GM23338 (cell line): ENCODE results near the gene FAP. TPM values are rescaled to one million over a fixed set of nuclear protein-coding genes. Genes with fewer than 3 reads are reported as not detected.

Experiments used
- ATAC-seq: fragments of 200-7000 bp; cut with Tn5 transposase; 3 replicates; pipeline ENCODE4 v1.9.1; 2020
- DNase-seq: peaks from one replicate; pipeline ENCODE4 v3.0.0-alpha.2; 2015; ENCODE audit warnings: low spot score
- H2AFZ ChIP-seq: fragments of 200-600 bp; sonication (generic); 2 replicates; pipeline ENCODE4 v1.8.0; 2016; ENCODE audit warnings: antibody characterized with exemption, mild to moderate bottlenecking, moderate library complexity
- H3F3A ChIP-seq: fragments of 200-600 bp; sonication (generic); replicated peaks from 2 replicates; pipeline ENCODE4 v1.8.0; 2017; ENCODE audit warnings: antibody characterized with exemption, mixed run types, low read depth
- H3K27ac ChIP-seq: fragments of 200-600 bp; sonication (generic); 2 replicates; pipeline ENCODE4 v1.6.1; 2016; ENCODE audit warnings: low read depth
- H3K27me3 ChIP-seq: fragments of 200-600 bp; sonication (generic); 2 replicates; pipeline ENCODE4 v1.8.0; 2016; ENCODE audit warnings: mild to moderate bottlenecking, mixed run types, moderate library complexity; ENCODE audit not compliant: insufficient read depth
- H3K36me3 ChIP-seq: fragments of 200-600 bp; sonication (generic); 2 replicates; pipeline ENCODE4 v1.8.0; 2016; ENCODE audit warnings: mild to moderate bottlenecking; ENCODE audit not compliant: insufficient read depth
- H3K4me1 ChIP-seq: fragments of 200-600 bp; sonication (generic); 2 replicates; pipeline ENCODE4 v1.8.0; 2016; ENCODE audit warnings: mild to moderate bottlenecking, moderate library complexity; ENCODE audit not compliant: insufficient read depth
- H3K4me2 ChIP-seq: fragments of 200-600 bp; sonication (generic); 2 replicates; pipeline ENCODE4 v1.7.1; 2017; ENCODE audit warnings: mixed run types
- H3K4me3 ChIP-seq: fragments of 200-600 bp; sonication (generic); 2 replicates; pipeline ENCODE4 v1.6.1; 2016; ENCODE audit warnings: mixed run types
- H3K79me2 ChIP-seq: fragments of 200-600 bp; sonication (generic); replicated peaks from 2 replicates; pipeline ENCODE4 v1.8.0; 2017; ENCODE audit warnings: mild to moderate bottlenecking; ENCODE audit not compliant: insufficient read depth
- H3K9me2 ChIP-seq: fragments of 200-600 bp; sonication (generic); 2 replicates; pipeline ENCODE4 v1.8.0; 2017; ENCODE audit not compliant: insufficient read depth
- H4K20me1 ChIP-seq: fragments of 200-600 bp; sonication (generic); replicated peaks from 2 replicates; pipeline ENCODE4 v1.8.0; 2017; ENCODE audit warnings: mild to moderate bottlenecking; ENCODE audit not compliant: insufficient read depth
- H3K27ac Mint-ChIP-seq: 2 replicates; pipeline ENCODE4 v1.8.0; 2020; ENCODE audit warnings: inconsistent platforms, mild to moderate bottlenecking, moderate library complexity, mixed read lengths
- H3K27me3 Mint-ChIP-seq: 3 replicates; pipeline ENCODE4 v1.8.0; 2022; ENCODE audit warnings: low read depth, mild to moderate bottlenecking, moderate library complexity, mixed read lengths, inconsistent platforms; ENCODE audit not compliant: insufficient read depth, poor library complexity
- H3K36me3 Mint-ChIP-seq: 3 replicates; pipeline ENCODE4 v1.8.0; 2021; ENCODE audit warnings: low read depth, mild to moderate bottlenecking, inconsistent platforms, moderate library complexity, mixed read lengths
- H3K4me1 Mint-ChIP-seq: 3 replicates; pipeline ENCODE4 v1.8.0; 2020; ENCODE audit warnings: mild to moderate bottlenecking, inconsistent platforms, mixed read lengths
- H3K4me3 Mint-ChIP-seq: 3 replicates; pipeline ENCODE4 v1.8.0; 2021; ENCODE audit warnings: moderate library complexity, mild to moderate bottlenecking, inconsistent platforms, mixed read lengths
- H3K9me3 Mint-ChIP-seq: 3 replicates; pipeline ENCODE4 v1.8.0; 2020; ENCODE audit warnings: moderate library complexity, mild to moderate bottlenecking, inconsistent platforms, mixed read lengths
- polyA plus RNA-seq: library from polyadenylated mRNA; unstranded; fragments of >200 nt; fragmentation: Nextera tagmentation; extraction: Ambion mirVana; gene quantifications from 2 replicates; pipeline ENCODE4 v1.2.1, GENCODE V29; 2016
- total RNA-seq: library from RNA; depleted of rRNA; stranded (reverse); fragments of >200 nt; shearing (Covaris generic); gene quantifications from 2 replicates; pipeline ENCODE4 v1.2.3, GENCODE V29; 2014; rRNA removed
- TF ChIP-seq, protein P1 (sequence below): IDR thresholded peaks from 2 replicates; pipeline ENCODE4 v1.6.1; 2016; ENCODE audit warnings: antibody characterized with exemption
- TF ChIP-seq, protein P2 (sequence below), 2 experiments: fragments of 200-600 bp in 1 of 2; sonication (generic) in 1 of 2; conservative IDR thresholded peaks; 2 replicates each; pipeline versions ENCODE4 v1.5.1 to v1.6.1; 2016 to 2017; ENCODE audit warnings: antibody characterized with exemption in 2 of 2, low read depth in 2 of 2, mild to moderate bottlenecking in 2 of 2, moderate library complexity in 1 of 2

The FAP gene
- total and polyA plus RNA-seq, 2 experiments from 2014 or later, result not detected

DNA sequence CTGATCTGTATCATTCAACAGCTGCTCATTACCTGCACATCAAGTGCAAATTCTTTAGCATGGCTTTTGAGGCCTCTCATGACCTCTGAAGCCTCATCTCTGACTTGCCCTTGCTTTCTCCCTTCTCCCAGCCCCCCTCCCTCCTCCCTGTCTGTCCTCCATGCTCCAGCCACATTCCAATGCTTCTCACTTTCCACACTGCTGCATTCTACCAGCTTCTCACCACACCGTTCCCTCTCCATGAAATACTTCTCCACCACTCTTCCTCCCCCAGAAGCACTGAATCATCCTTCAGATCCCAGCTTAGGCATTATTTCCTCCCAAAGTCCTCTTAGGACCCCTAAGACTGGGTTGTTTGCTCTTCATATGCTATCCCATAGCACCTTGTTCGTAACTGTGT lies 118.1 kb downstream of the FAP start:
- DNase-seq (peak; percentile 15), ATAC-seq (no peak)
- Histone ChIP-seq H3K27ac (no peak overlapping the region), H4K20me1 (no peaks in the 10 kb centered on the region), H2AFZ (peak overlapping the region; percentile 82), H3K9me2 (no peaks in the 10 kb centered on the region), H3K4me2 (no peak overlapping the region), H3K36me3 (no peaks in the 10 kb centered on the region), H3K4me3 (no peak overlapping the region), H3K4me1 (no peaks in the 10 kb centered on the region), H3F3A (no peaks in the 10 kb centered on the region), H3K79me2 (no peaks in the 10 kb centered on the region), H3K27me3 (no peaks in the 10 kb centered on the region)
- peaks cover 5% of the 10 kb centered on the region; the same call in 2 of the 3 replicates for H3K4me1 Mint-ChIP-seq
- TF ChIP-seq, protein P1, sequence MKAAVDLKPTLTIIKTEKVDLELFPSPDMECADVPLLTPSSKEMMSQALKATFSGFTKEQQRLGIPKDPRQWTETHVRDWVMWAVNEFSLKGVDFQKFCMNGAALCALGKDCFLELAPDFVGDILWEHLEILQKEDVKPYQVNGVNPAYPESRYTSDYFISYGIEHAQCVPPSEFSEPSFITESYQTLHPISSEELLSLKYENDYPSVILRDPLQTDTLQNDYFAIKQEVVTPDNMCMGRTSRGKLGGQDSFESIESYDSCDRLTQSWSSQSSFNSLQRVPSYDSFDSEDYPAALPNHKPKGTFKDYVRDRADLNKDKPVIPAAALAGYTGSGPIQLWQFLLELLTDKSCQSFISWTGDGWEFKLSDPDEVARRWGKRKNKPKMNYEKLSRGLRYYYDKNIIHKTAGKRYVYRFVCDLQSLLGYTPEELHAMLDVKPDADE, result no peak
- H3K9me3 Mint-ChIP-seq, result no peaks in the 10 kb centered on the region
- no peak overlapping the region for H3K4me3 Mint-ChIP-seq
- no peaks in the 10 kb centered on the region for H3K27me3 Mint-ChIP-seq
- no peaks in the 10 kb centered on the region for H3K36me3 Mint-ChIP-seq
- H3K27ac Mint-ChIP-seq, result no peak overlapping the region

DNA sequence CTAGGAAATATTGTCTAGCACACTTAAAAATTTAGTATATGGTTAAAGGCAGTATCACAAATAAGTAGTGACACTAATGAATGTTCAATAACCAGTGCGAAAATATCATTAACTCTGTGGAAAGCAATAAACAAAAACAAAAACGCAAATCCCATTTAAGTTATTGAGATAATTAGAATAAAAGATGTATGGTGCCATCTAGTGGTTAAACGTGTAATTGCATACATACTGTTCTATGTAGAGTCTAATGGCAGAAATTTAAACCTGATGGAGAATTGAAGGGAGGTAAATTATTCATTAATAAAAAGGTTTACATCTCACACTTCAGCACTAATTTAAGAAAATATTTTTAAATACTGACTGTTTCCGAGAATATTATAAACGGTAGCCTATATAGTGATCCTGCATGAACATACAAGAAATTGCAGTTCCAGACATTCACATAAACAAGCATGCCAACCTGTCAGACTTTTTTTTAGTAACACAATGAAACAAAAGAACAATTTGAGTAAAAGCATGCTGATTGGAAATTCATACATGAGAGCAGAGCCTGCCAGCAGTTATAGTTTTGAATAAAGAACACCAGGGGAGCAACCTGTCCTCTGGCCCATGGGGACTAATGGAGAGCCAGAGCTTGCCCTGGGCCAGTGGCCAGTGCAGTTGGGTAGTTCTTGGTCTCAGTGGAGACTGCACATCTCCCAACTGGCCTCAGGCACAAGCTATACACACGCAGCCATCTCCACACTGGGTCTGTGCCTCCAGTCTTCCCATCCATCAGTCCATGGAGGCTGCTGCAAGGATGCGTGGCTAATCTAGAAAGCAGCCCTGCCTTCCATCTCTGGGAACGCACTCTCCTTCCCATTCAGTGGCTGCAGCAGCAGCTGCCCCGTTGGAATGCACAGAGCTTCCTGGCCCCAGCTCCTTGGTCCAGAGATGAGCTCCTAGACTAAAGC lies 119.2 kb downstream of the FAP start:
- no peaks in the 10 kb centered on the region for H3K27me3 Mint-ChIP-seq
- peak; percentile 46; the same call in 2 of the 3 replicates for ATAC-seq
- no peak overlapping the region for H3K27ac Mint-ChIP-seq
- no peaks in the 10 kb centered on the region for H3K27me3 ChIP-seq
- H3K36me3 Mint-ChIP-seq, result no peaks in the 10 kb centered on the region
- TF ChIP-seq, protein P1, result no peak
- TF ChIP-seq, protein P2, sequence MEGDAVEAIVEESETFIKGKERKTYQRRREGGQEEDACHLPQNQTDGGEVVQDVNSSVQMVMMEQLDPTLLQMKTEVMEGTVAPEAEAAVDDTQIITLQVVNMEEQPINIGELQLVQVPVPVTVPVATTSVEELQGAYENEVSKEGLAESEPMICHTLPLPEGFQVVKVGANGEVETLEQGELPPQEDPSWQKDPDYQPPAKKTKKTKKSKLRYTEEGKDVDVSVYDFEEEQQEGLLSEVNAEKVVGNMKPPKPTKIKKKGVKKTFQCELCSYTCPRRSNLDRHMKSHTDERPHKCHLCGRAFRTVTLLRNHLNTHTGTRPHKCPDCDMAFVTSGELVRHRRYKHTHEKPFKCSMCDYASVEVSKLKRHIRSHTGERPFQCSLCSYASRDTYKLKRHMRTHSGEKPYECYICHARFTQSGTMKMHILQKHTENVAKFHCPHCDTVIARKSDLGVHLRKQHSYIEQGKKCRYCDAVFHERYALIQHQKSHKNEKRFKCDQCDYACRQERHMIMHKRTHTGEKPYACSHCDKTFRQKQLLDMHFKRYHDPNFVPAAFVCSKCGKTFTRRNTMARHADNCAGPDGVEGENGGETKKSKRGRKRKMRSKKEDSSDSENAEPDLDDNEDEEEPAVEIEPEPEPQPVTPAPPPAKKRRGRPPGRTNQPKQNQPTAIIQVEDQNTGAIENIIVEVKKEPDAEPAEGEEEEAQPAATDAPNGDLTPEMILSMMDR (conservative IDR thresholded peaks at IDR 0.05; ENCODE audit: low read depth in 2 of 2), result peak in 1 of 2 experiments; percentile 93
- H3K4me1 Mint-ChIP-seq, result peaks cover 5% of the 10 kb centered on the region; the same call in 2 of the 3 replicates
- no peaks in the 10 kb centered on the region for H3K36me3 ChIP-seq
- H3K4me3 Mint-ChIP-seq, result no peak overlapping the region
- H2AFZ ChIP-seq, result peak overlapping the region; percentile 82; the same call in 1 of the 2 replicates
- no peaks in the 10 kb centered on the region for H4K20me1 ChIP-seq
- no peaks in the 10 kb centered on the region for H3K4me1 ChIP-seq
- H3K9me2 ChIP-seq, result no peaks in the 10 kb centered on the region
- no peaks in the 10 kb centered on the region for H3K9me3 Mint-ChIP-seq
- no peak overlapping the region for H3K27ac ChIP-seq
- H3K4me2 ChIP-seq, result no peak overlapping the region
- no peaks in the 10 kb centered on the region for H3F3A ChIP-seq
- H3K4me3 ChIP-seq, result no peak overlapping the region
- peak; percentile 70 for DNase-seq
- H3K79me2 ChIP-seq, result no peaks in the 10 kb centered on the region

Other genes starting within 250 kb of the FAP start
- 2.8 and 4.1 TPM in 2 replicates for gene DPP4, start 169.2 kb downstream of the FAP start, total RNA-seq
- 1.0 and 1.5 TPM in 2 replicates for gene DPP4, start 169.2 kb downstream of the FAP start, polyA plus RNA-seq
- not detected in 2 replicates for gene GCG, start 91.2 kb downstream of the FAP start, total RNA-seq
- not detected in 2 replicates for gene GCG, start 91.2 kb downstream of the FAP start, polyA plus RNA-seq
- 2.5 and 3.0 TPM in 2 replicates for gene IFIH1, start 75.2 kb upstream of the FAP start, total RNA-seq
- gene IFIH1, start 75.2 kb upstream of the FAP start, polyA plus RNA-seq, result 0.97 and 1.2 TPM in 2 replicates
- 39.3 and 42.6 TPM in 2 replicates for gene GCA, start 100.7 kb upstream of the FAP start, total RNA-seq
- 52.0 and 62.7 TPM in 2 replicates for gene GCA, start 100.7 kb upstream of the FAP start, polyA plus RNA-seq